Fibroblast of lung (primary cell): ENCODE results near the gene NMUR1.

Experiments
- EZH2 ChIP-seq: IDR thresholded peaks from 2 replicates; pipeline ENCODE4 v1.5.1; 2012; ENCODE audit warnings: low read length, control low read depth, mild to moderate bottlenecking; ENCODE audit errors: missing control alignments
- TF ChIP-seq, protein P1 (sequence below), 2 donors: IDR thresholded peaks in 1 of 2; conservative IDR thresholded peaks in 1 of 2; 1 replicate in 1 of 2; 2 replicates in 1 of 2; pipeline ENCODE4 v1.5.1; 2011 to 2012; ENCODE audit warnings: low read length in 2 of 2, control low read depth in 1 of 2, inconsistent platforms in 1 of 2, low read depth in 1 of 2, mild to moderate bottlenecking in 1 of 2

- no peak for TF ChIP-seq EZH2
- TF ChIP-seq, protein P1, sequence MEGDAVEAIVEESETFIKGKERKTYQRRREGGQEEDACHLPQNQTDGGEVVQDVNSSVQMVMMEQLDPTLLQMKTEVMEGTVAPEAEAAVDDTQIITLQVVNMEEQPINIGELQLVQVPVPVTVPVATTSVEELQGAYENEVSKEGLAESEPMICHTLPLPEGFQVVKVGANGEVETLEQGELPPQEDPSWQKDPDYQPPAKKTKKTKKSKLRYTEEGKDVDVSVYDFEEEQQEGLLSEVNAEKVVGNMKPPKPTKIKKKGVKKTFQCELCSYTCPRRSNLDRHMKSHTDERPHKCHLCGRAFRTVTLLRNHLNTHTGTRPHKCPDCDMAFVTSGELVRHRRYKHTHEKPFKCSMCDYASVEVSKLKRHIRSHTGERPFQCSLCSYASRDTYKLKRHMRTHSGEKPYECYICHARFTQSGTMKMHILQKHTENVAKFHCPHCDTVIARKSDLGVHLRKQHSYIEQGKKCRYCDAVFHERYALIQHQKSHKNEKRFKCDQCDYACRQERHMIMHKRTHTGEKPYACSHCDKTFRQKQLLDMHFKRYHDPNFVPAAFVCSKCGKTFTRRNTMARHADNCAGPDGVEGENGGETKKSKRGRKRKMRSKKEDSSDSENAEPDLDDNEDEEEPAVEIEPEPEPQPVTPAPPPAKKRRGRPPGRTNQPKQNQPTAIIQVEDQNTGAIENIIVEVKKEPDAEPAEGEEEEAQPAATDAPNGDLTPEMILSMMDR (conservative IDR thresholded peaks at IDR 0.05 in 1 of 2, IDR thresholded peaks at IDR 0.05 in 1 of 2; ENCODE audit: low read depth in 1 of 2, low read length in 2 of 2): no peak
Observed at GRCh38 chr2:231479455-231479854, 50.8 kb downstream of the NMUR1 start.
